Measurements from ENCODE around the gene APOD.

APOD gene

GRCh38 chr3:195555110-195555509, 28.6 kb downstream of the APOD start:
- in situ Hi-C loops (cut with HindIII; ENCODE audit: low sequenced_read_pairs), result no loop called here

GRCh38 chr3:195554458-195554857, 29.3 kb downstream of the APOD start:
- in situ Hi-C loops (cut with HindIII; ENCODE audit: low sequenced_read_pairs), result no loop called here

GRCh38 chr3:195553268-195553667, 30.5 kb downstream of the APOD start:
- in situ Hi-C loops (cut with HindIII; ENCODE audit: low sequenced_read_pairs), result no loop called here

GRCh38 chr3:195551381-195551978, 32.3 kb downstream of the APOD start:
- in situ Hi-C loops (cut with HindIII; ENCODE audit: low sequenced_read_pairs), result no loop called here

- in situ Hi-C loops (cut with HindIII; ENCODE audit: low sequenced_read_pairs), result no loop called here
Observed at GRCh38 chr3:195550723-195551122, 33.0 kb downstream of the APOD start.

GRCh38 chr3:195549931-195550519, 33.7 kb downstream of the APOD start:
- in situ Hi-C loops (cut with HindIII; ENCODE audit: low sequenced_read_pairs), result no loop called here

- in situ Hi-C loops (cut with HindIII; ENCODE audit: low sequenced_read_pairs), result no loop called here
Observed at GRCh38 chr3:195548987-195549386, 34.8 kb downstream of the APOD start.

- in situ Hi-C loops (cut with HindIII; ENCODE audit: low sequenced_read_pairs), result no loop called here
Observed at GRCh38 chr3:195548501-195548900, 35.2 kb downstream of the APOD start.

- in situ Hi-C loops (cut with HindIII; ENCODE audit: low sequenced_read_pairs), result no loop called here
Observed at GRCh38 chr3:195548006-195548405, 35.7 kb downstream of the APOD start.

GRCh38 chr3:195546130-195546560, 37.6 kb downstream of the APOD start:
- in situ Hi-C loops (cut with HindIII; ENCODE audit: low sequenced_read_pairs), result no loop called here

- in situ Hi-C loops (cut with HindIII; ENCODE audit: low sequenced_read_pairs), result no loop called here
Observed at GRCh38 chr3:195544634-195545033, 39.1 kb downstream of the APOD start.

- in situ Hi-C loops (cut with HindIII; ENCODE audit: low sequenced_read_pairs), result no loop called here
Observed at GRCh38 chr3:195544230-195544536, 39.6 kb downstream of the APOD start.

GRCh38 chr3:195543500-195544229, 40.1 kb downstream of the APOD start:
- in situ Hi-C loops (cut with HindIII; ENCODE audit: low sequenced_read_pairs), result no loop called here

GRCh38 chr3:195542698-195543499, 40.8 kb downstream of the APOD start, which contains the start of gene PPP1R2:
TSS of gene PPP1R2 (minus strand) at chr3:195543325. CDS start at chr3:195543025, 300 bp downstream.
- in situ Hi-C loops (cut with HindIII; ENCODE audit: low sequenced_read_pairs), result no loop called here

- in situ Hi-C loops (cut with HindIII; ENCODE audit: low sequenced_read_pairs), result no loop called here
Observed at GRCh38 chr3:195542316-195542697, 41.4 kb downstream of the APOD start.

GRCh38 chr3:195540511-195540910, 43.2 kb downstream of the APOD start:
- in situ Hi-C loops (cut with HindIII; ENCODE audit: low sequenced_read_pairs), result no loop called here

GRCh38 chr3:195540027-195540426, 43.7 kb downstream of the APOD start:
- in situ Hi-C loops (cut with HindIII; ENCODE audit: low sequenced_read_pairs), result no loop called here

- in situ Hi-C loops (cut with HindIII; ENCODE audit: low sequenced_read_pairs), result no loop called here
Observed at GRCh38 chr3:195539479-195539878, 44.3 kb downstream of the APOD start.

- in situ Hi-C loops (cut with HindIII; ENCODE audit: low sequenced_read_pairs), result no loop called here
Observed at GRCh38 chr3:195537995-195538394, 45.7 kb downstream of the APOD start.

- in situ Hi-C loops (cut with HindIII; ENCODE audit: low sequenced_read_pairs), result no loop called here
Observed at GRCh38 chr3:195535293-195535692, 48.4 kb downstream of the APOD start.

GRCh38 chr3:195532834-195533233, 50.9 kb downstream of the APOD start:
- in situ Hi-C loops (cut with HindIII; ENCODE audit: low sequenced_read_pairs), result no loop called here

GRCh38 chr3:195532345-195532744, 51.4 kb downstream of the APOD start:
- in situ Hi-C loops (cut with HindIII; ENCODE audit: low sequenced_read_pairs), result no loop called here
